Lower lobe of right lung (tissue), 2 donors: ENCODE data around the gene MRPL20. TPM values are rescaled to one million over a fixed set of nuclear protein-coding genes. Genes with fewer than 3 reads are reported as not detected.
A peak's percentile ranks its signal among the peaks of the same experiment; 100 is the strongest.

Source experiments
- ATAC-seq, 2 donors: fragments of 200-7000 bp; cut with Tn5 transposase; one replicate each; pipeline ENCODE4 v1.9.1; 2020 to 2022; ENCODE audit warnings: mild to moderate bottlenecking in 2 of 2, moderate library complexity in 2 of 2
- DNase-seq: peaks from one replicate; pipeline ENCODE4 v3.0.0-alpha.2; 2020
- H3K27ac ChIP-seq: fragments of 200-600 bp; one replicate; pipeline ENCODE4 v1.8.0; 2022
- H3K27me3 ChIP-seq: fragments of 200-600 bp; one replicate; pipeline ENCODE4 v1.8.0; 2022; ENCODE audit warnings: low read depth
- H3K36me3 ChIP-seq: fragments of 200-600 bp; one replicate; pipeline ENCODE4 v1.8.0; 2022; ENCODE audit warnings: mild to moderate bottlenecking
- H3K4me1 ChIP-seq: fragments of 200-600 bp; one replicate; pipeline ENCODE4 v1.8.0; 2022
- H3K4me3 ChIP-seq: fragments of 200-600 bp; one replicate; pipeline ENCODE4 v1.8.0; 2022; ENCODE audit warnings: mild to moderate bottlenecking
- H3K9me3 ChIP-seq: fragments of 200-600 bp; one replicate; pipeline ENCODE4 v1.8.0; 2022
- intact Hi-C: fragments of 100-400 bp; cut with DNase I; formaldehyde crosslinking; loops from one replicate; pipeline ENCODE4 v1.11.0; 2022
- total RNA-seq: library from RNA; stranded (reverse); fragmentation: NEBNext Ultra II Directional; extraction: Animal tissue kit (Norgen Biotek cat#: 25700); gene quantifications from one replicate; pipeline ENCODE4 v1.2.1, GENCODE V29; 2021
- TF ChIP-seq, protein P1 (sequence below): fragments of 200-600 bp; IDR thresholded peaks from one replicate; pipeline ENCODE4 v1.8.0; 2022; ENCODE audit warnings: antibody characterized with exemption, mild to moderate bottlenecking
- donor health status: DM: no; HTN: yes; CAD: no; lungs with severe emphysema.

MRPL20 gene
- total RNA-seq, 1 donor from 2014 or later, result 79.8 TPM

GRCh38 chr1:1440262-1441001, 33.3 kb upstream of the MRPL20 start:
- intact Hi-C loops, result no loop called here
- Histone ChIP-seq H3K27ac (no peak overlapping the region), H3K9me3 (no peaks in the 10 kb centered on the region), H3K27me3 (peaks cover 10% of the 10 kb centered on the region), H3K4me3 (no peak overlapping the region), H3K4me1 (peaks cover 52% of the 10 kb centered on the region), H3K36me3 (no peaks in the 10 kb centered on the region)
- DNase-seq (no peak), ATAC-seq (no peak)
- TF ChIP-seq, protein P1, sequence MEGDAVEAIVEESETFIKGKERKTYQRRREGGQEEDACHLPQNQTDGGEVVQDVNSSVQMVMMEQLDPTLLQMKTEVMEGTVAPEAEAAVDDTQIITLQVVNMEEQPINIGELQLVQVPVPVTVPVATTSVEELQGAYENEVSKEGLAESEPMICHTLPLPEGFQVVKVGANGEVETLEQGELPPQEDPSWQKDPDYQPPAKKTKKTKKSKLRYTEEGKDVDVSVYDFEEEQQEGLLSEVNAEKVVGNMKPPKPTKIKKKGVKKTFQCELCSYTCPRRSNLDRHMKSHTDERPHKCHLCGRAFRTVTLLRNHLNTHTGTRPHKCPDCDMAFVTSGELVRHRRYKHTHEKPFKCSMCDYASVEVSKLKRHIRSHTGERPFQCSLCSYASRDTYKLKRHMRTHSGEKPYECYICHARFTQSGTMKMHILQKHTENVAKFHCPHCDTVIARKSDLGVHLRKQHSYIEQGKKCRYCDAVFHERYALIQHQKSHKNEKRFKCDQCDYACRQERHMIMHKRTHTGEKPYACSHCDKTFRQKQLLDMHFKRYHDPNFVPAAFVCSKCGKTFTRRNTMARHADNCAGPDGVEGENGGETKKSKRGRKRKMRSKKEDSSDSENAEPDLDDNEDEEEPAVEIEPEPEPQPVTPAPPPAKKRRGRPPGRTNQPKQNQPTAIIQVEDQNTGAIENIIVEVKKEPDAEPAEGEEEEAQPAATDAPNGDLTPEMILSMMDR, result no peak

- no peak for DNase-seq
- H3K36me3 ChIP-seq, result no peaks in the 10 kb centered on the region
- no peak overlapping the region for H3K27ac ChIP-seq
These were observed 32.6 kb upstream of the MRPL20 start for GRCh38 chr1:1439546-1440261.

DNA sequence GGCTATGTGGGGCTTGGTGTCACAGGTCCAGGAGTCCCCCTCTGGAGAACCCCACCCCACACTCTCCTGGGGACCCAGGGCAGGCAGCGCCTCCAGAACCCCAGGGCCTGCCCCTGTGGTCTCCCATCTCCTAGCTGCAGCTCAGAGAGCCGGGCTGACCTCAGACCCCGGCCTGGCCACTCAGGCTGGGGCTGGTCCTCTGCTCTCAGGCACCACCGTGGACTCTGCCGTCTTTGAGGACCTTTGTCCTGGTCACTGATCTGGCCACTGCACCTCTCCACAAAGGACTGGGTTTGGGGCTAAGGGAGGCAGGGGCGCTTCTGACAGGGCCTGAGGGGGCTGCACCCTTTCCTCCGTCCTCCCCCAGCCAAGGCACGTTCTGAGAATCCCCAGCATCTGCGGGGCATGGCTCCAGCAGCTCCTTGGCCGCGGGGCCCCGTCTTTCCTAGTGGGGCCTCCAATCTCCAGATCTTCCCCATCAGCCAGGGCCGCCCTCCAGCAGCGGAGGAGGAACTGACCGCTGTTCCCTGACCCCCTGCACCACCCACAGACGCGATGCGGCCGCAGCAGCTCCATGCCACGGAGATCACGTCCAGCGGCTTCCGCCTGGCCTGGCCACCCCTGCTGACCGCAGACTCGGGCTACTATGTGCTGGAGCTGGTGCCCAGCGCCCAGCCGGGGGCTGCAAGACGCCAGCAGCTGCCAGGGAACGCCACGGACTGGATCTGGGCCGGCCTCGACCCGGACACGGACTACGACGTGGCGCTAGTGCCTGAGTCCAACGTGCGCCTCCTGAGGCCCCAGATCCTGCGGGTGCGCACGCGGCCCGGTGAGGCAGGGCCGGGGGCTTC, 31.7 kb upstream of the MRPL20 start:
- ATAC-seq, result no peak
- TF ChIP-seq, protein P1, result no peak
- no peak overlapping the region for H3K27ac ChIP-seq
- no peak overlapping the region for H3K4me3 ChIP-seq
- H3K9me3 ChIP-seq, result no peaks in the 10 kb centered on the region
- intact Hi-C loops, result no loop called here
- peaks cover 16% of the 10 kb centered on the region for H3K27me3 ChIP-seq
- DNase-seq, result no peak
- peaks cover 67% of the 10 kb centered on the region for H3K4me1 ChIP-seq
- no peaks in the 10 kb centered on the region for H3K36me3 ChIP-seq

More at GRCh38 chr1:1439546-1440261, 32.6 kb upstream of the MRPL20 start:
- Histone ChIP-seq H3K9me3 (no peaks in the 10 kb centered on the region), H3K4me1 (peaks cover 58% of the 10 kb centered on the region), H3K27me3 (peaks cover 10% of the 10 kb centered on the region), H3K4me3 (no peak overlapping the region)
- ATAC-seq, result no peak
- intact Hi-C loops, result no loop called here
- TF ChIP-seq, protein P1, result no peak

DNA sequence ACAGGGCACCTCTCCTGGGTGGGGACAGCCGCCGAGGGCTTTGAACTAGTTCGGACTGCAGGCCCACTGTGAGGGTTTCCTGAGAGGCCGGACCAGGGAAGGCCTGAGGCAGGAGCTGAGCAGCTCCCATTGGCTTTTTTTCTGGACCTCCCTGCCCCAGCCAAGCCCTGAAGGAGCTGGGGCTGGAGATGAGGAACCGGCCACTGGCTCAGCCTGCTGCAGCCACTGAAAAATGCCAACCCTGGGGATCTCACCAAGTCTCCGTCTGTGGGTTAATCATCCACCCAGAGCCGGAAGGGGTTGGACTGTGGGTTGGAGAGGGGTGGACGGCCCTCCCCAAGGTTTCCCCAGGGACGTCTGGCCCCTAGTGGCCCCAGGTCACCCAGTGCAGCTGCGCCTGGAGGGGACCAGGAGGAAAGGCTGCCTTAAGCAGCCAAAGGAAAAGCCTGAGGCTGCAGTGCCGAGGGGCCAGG, 30.8 kb upstream of the MRPL20 start:
- Histone ChIP-seq H3K27ac (no peak overlapping the region), H3K9me3 (no peaks in the 10 kb centered on the region), H3K4me1 (peaks cover 75% of the 10 kb centered on the region), H3K4me3 (peak overlapping the region; percentile 8), H3K27me3 (peaks cover 16% of the 10 kb centered on the region), H3K36me3 (no peaks in the 10 kb centered on the region)
- peak in 1 of 2 donors; percentile 4 for ATAC-seq
- intact Hi-C loops, result no loop called here
- DNase-seq, result peak; percentile 69
- TF ChIP-seq, protein P1, result no peak
